Neural cell (in vitro differentiated cells): Measurements from ENCODE around the gene CMYA5. TPM values are rescaled to one million over a fixed set of nuclear protein-coding genes. Genes with fewer than 3 reads are reported as not detected.

Experiments
- H2AFZ ChIP-seq: fragments of 200-600, 300-800 bp; sonication (generic), shearing (Covaris generic); 2 replicates; pipeline ENCODE4 v1.6.0; 2014; ENCODE audit warnings: low read depth, mild to moderate bottlenecking, antibody characterized with exemption, low read length, moderate library complexity
- H3F3A ChIP-seq: fragments of 200-600 bp; shearing (Covaris generic); 2 replicates; pipeline ENCODE4 v1.6.1; 2016; ENCODE audit warnings: mild to moderate bottlenecking, moderate library complexity, mixed read lengths, antibody characterized with exemption, low read length; ENCODE audit not compliant: insufficient read depth, poor library complexity, severe bottlenecking
- H3K27ac ChIP-seq: fragments of 200-600, 300-800 bp; sonication (generic), shearing (Covaris generic); 2 replicates; pipeline ENCODE4 v1.5.1; 2014; ENCODE audit warnings: mild to moderate bottlenecking, low read length, moderate library complexity
- H3K27me3 ChIP-seq: fragments of 300-800, 200-600 bp; sonication (generic), shearing (Covaris generic); 2 replicates; pipeline ENCODE4 v1.6.0; 2014; ENCODE audit warnings: mild to moderate bottlenecking, low read depth, low read length, moderate library complexity; ENCODE audit not compliant: insufficient read depth
- H3K36me3 ChIP-seq: fragments of 300-800, 200-600 bp; sonication (generic), shearing (Covaris generic); 2 replicates; pipeline ENCODE4 v1.5.1; 2014; ENCODE audit warnings: mild to moderate bottlenecking, antibody characterized with exemption, low read length, moderate library complexity; ENCODE audit not compliant: insufficient read depth
- H3K4me2 ChIP-seq: fragments of 300-800, 200-600 bp; sonication (generic), shearing (Covaris generic); 2 replicates; pipeline ENCODE4 v1.6.0; 2014; ENCODE audit warnings: mild to moderate bottlenecking, low read length
- H3K4me3 ChIP-seq: fragments of 300-800, 200-600 bp; sonication (generic), shearing (Covaris generic); 2 replicates; pipeline ENCODE4 v1.5.1; 2014; ENCODE audit warnings: mild to moderate bottlenecking, low read length, moderate library complexity
- H3K79me2 ChIP-seq: fragments of 200-600 bp; shearing (Covaris generic); replicated peaks from 2 replicates; pipeline ENCODE4 v1.6.0; 2014; ENCODE audit warnings: mild to moderate bottlenecking, low read length, moderate library complexity; ENCODE audit not compliant: insufficient read depth
- H3K9ac ChIP-seq: fragments of 300-800, 200-600 bp; sonication (generic), shearing (Covaris generic); 2 replicates; pipeline ENCODE4 v1.6.1; 2016; ENCODE audit warnings: mild to moderate bottlenecking, low read length, mixed read lengths
- H3K9me2 ChIP-seq: fragments of 200-600 bp; shearing (Covaris generic); 2 replicates; pipeline ENCODE4 v1.6.1; 2016; ENCODE audit warnings: mild to moderate bottlenecking, low read length, mixed read lengths; ENCODE audit not compliant: insufficient read depth
- H3K9me3 ChIP-seq: fragments of 200-600, 300-800 bp; sonication (generic), shearing (Covaris generic); 2 replicates; pipeline ENCODE4 v1.6.1; 2016; ENCODE audit warnings: mild to moderate bottlenecking, mixed run types, low read length, moderate library complexity, mixed read lengths
- H4K20me1 ChIP-seq: fragments of 200-600 bp; shearing (Covaris generic); 2 replicates; pipeline ENCODE4 v1.6.1; 2016; ENCODE audit warnings: mild to moderate bottlenecking, mixed run types; ENCODE audit not compliant: insufficient read depth
- CTCF ChIP-seq: fragments of 450-650 bp; IDR thresholded peaks from 2 replicates; pipeline ENCODE4 v1.5.1; 2014; ENCODE audit warnings: antibody characterized with exemption, mild to moderate bottlenecking, moderate library complexity; ENCODE audit not compliant: poor library complexity, severe bottlenecking
- EP300 ChIP-seq: fragments of 450-650 bp; conservative IDR thresholded peaks from 2 replicates; pipeline ENCODE4 v1.6.1; 2014; ENCODE audit warnings: antibody characterized with exemption, mild to moderate bottlenecking, moderate library complexity; ENCODE audit not compliant: poor library complexity, severe bottlenecking
- EZH2 ChIP-seq: fragments of 200-600, 300-800 bp; shearing (Covaris generic), sonication (generic); IDR thresholded peaks from 2 replicates; pipeline ENCODE4 v1.6.1; 2014; ENCODE audit warnings: antibody characterized with exemption, low read length, borderline replicate concordance, mild to moderate bottlenecking; ENCODE audit not compliant: insufficient read depth, poor library complexity, severe bottlenecking
- MXI1 ChIP-seq: fragments of 450-650 bp; conservative IDR thresholded peaks from 2 replicates; pipeline ENCODE4 v1.6.1; 2014; ENCODE audit warnings: antibody characterized with exemption, mild to moderate bottlenecking; ENCODE audit not compliant: poor library complexity, severe bottlenecking
- POLR2AphosphoS5 ChIP-seq: IDR thresholded peaks from 2 replicates; pipeline ENCODE4 v1.6.1; 2012
- RAD21 ChIP-seq: fragments of 450-650 bp; conservative IDR thresholded peaks from 2 replicates; pipeline ENCODE4 v1.6.1; 2014; ENCODE audit warnings: antibody characterized with exemption, mild to moderate bottlenecking, moderate library complexity
- REST ChIP-seq: IDR thresholded peaks from 2 replicates; pipeline ENCODE4 v1.6.1; 2012; ENCODE audit warnings: borderline replicate concordance
- SMC3 ChIP-seq: fragments of 450-650 bp; conservative IDR thresholded peaks from 2 replicates; pipeline ENCODE4 v1.6.1; 2014; ENCODE audit warnings: antibody characterized with exemption, mild to moderate bottlenecking, moderate library complexity; ENCODE audit not compliant: poor library complexity
- TAF1 ChIP-seq: IDR thresholded peaks from 2 replicates; pipeline ENCODE4 v1.6.1; 2012; ENCODE audit warnings: low read depth
- polyA plus RNA-seq: library from polyadenylated mRNA; depleted of rRNA; stranded (reverse); fragments of >200 nt; gene quantifications from 2 replicates; pipeline ENCODE4 v1.2.3, GENCODE V29; 2014

CMYA5 gene
- polyA plus RNA-seq, 1 donor from 2014 or later = 0.30 TPM

- Histone ChIP-seq H3K27ac (no peak overlapping the region), H3K9me3 (no peaks in the 10 kb centered on the region), H3K36me3 (no peaks in the 10 kb centered on the region), H4K20me1 (no peaks in the 10 kb centered on the region), H3K9ac (no peak overlapping the region), H3K4me2 (no peak overlapping the region), H2AFZ (no peak overlapping the region), H3K9me2 (no peaks in the 10 kb centered on the region), H3K27me3 (no peaks in the 10 kb centered on the region), H3K79me2 (no peaks in the 10 kb centered on the region), H3K4me3 (peak overlapping the region; percentile 12), H3F3A (no peaks in the 10 kb centered on the region)
- TF ChIP-seq MXI1 = no peak
- no peak for TF ChIP-seq RAD21
- no peak for TF ChIP-seq EZH2
- no peak for TF ChIP-seq CTCF
- no peak for TF ChIP-seq REST
- no peak for TF ChIP-seq POLR2AphosphoS5
- TF ChIP-seq TAF1 = no peak
- no peak for TF ChIP-seq SMC3
- TF ChIP-seq EP300 = no peak
Observed at GRCh38 chr5:79746642-79747569, 57.3 kb downstream of the CMYA5 start.

GRCh38 chr5:79750611-79751510 lies 61.2 kb downstream of the CMYA5 start:
- Histone ChIP-seq H3K27ac (no peak overlapping the region), H3K79me2 (no peaks in the 10 kb centered on the region), H3F3A (no peaks in the 10 kb centered on the region), H3K27me3 (no peaks in the 10 kb centered on the region), H3K9me2 (no peaks in the 10 kb centered on the region), H3K4me3 (no peak overlapping the region), H3K9ac (no peak overlapping the region), H4K20me1 (no peaks in the 10 kb centered on the region), H3K4me2 (no peak overlapping the region), H2AFZ (no peak overlapping the region), H3K36me3 (no peaks in the 10 kb centered on the region), H3K9me3 (no peaks in the 10 kb centered on the region)
- TF ChIP-seq EZH2 (no peak), RAD21 (no peak), CTCF (no peak), MXI1 (no peak), SMC3 (no peak), POLR2AphosphoS5 (no peak), EP300 (no peak), TAF1 (no peak), REST (no peak)
